Regular cardiac myocyte (primary cell): ENCODE data around the gene MFRP. TPM values are rescaled to one million over a fixed set of nuclear protein-coding genes. Genes with fewer than 3 reads are reported as not detected.

ENCODE experiments used
- total RNA-seq: library from RNA; depleted of rRNA; stranded (reverse); fragments of >200 nt; gene quantifications from 2 replicates; pipeline ENCODE4 v1.2.3, GENCODE V29; 2014

The MFRP gene
- under 0.01 TPM in 1 of 2 replicates, not detected in the other for total RNA-seq

GRCh38 chr11:119346605-119347004 lies at the start of gene MFRP:
Gene MFRP (minus strand): TSS chr11:119346705. CDS start chr11:119346513, 192 bp downstream.

DNA sequence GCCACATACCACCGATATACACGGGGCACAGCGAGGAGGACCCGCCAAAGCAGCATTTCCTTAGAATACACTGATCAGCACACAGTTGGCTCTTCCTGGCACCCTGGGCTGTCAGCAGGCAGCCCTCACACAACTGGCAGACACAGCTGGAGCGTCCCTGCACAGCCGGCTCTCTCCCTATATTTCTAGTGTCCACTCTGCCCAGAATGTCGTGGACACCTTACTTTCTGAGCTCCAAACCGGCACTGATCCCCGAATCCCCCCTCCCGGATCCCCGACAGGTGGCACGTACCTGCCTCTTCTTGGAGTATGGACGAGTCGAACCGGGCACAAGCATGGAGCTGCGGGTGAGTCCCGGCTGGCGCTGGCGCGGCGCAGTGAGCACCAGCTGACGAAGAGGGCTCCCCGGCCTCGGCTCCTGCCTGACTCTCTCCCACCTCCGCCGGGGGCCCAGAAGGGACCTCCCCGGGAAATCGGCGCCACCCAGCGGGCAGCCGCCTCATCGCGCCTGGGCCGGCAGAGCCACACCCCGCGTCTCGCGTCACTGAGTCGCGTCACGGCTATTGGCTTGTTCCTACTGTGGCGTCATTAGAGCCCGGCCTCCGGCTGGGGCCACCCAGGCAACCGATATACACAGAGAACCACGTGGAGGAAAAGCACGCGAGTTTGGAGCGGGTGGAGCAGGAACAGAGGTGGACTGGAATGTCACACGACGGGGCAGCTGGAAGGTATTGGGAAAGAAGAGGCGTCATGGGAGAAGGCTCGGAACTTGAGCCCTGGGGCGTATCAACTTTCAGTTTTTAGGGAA lies 34.9 kb upstream of the MFRP start, which contains the start of gene USP2:
USP2 (minus strand) TSS at position 510 of the 808 bp plus-strand sequence. CDS start 8,210 bp downstream, outside the sequence.

DNA sequence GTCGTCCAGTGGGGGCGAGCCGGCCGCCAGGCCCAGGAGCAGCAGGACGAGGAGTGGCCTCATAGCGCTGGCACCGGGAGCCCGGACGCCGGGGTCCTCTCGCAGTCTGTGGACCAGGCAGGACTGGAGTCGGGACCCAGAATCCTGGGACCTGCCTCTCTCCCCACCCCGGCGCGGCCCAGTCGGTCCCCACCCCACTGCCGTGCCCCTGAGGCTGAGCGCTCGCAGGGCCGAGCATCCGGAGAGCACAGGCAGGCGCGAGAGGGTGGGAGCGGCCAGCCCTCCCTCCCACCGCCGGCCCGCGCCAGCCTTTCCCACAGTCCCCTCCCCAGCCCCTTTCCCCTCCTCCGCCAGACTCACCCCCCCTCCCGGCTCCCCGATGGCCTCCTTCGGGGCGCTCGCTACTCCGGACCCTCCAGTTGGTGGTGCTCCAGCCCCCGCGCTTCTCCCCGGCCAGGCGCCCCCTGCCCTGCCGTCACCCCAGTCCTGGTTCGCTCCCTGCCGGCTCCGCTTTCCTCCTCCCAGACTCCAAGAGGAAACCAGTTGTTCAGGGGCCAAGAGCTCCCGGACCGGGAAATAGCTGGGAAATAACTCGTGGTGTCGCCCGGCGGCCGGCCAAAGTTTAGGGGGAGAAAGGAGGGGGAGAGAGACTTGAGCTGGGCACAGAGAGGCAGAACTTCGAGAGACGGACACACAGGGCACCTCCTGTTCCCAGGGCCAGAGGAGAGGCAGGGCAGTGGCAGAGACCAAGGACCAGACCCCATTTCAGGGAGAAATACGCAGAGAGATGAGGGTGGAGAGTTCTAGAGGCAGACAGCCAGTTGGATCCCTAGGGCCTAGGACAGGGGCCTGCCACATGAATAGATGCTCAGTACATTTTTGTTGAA lies 5.9 kb downstream of the MFRP start, which contains the start of gene C1QTNF5:
C1QTNF5 (minus strand) TSS at position 549 of the 887 bp plus-strand sequence; CDS start at position 63, 486 bp downstream.

DNA sequence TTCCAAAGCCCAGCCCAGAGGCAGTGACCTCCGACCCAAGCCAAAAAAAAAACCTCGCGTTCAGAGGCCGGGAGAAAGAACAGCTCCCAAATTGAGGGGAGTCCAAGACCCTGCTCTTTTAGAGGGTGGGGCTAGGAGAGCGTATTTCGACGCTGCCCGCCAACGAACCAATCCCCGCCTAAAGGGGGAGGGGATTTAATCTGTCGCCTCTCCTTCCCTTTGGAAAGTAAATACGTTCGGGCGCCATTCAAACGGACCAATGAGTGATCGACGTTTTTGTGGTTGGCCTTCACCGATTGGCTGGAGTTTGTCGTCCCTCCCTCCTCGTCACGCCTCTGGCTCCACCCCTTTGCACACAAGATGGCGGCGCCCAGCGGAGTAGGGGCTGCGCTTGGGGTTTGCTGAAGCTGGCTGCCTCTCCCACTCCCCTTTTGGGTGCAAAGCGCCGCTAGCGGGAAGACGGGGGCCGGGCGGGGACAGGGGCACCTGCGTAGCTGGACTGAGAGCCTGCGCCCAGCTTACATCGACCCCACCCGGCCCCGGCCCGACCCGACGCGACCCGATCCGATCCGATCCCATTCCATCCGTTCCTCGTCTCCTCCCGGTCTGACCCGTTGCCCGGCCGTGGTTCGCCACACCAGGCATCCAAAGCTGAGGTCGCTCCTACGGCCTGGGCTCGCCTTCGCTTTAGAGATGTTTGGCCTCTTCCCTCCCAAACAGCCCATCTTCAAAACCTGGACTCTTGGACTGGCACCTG lies 12.2 kb downstream of the MFRP start, which contains the start of gene RNF26:
RNF26 (plus strand) TSS at position 354 of the 757 bp plus-strand sequence. CDS start 596 bp downstream, outside the sequence.

DNA sequence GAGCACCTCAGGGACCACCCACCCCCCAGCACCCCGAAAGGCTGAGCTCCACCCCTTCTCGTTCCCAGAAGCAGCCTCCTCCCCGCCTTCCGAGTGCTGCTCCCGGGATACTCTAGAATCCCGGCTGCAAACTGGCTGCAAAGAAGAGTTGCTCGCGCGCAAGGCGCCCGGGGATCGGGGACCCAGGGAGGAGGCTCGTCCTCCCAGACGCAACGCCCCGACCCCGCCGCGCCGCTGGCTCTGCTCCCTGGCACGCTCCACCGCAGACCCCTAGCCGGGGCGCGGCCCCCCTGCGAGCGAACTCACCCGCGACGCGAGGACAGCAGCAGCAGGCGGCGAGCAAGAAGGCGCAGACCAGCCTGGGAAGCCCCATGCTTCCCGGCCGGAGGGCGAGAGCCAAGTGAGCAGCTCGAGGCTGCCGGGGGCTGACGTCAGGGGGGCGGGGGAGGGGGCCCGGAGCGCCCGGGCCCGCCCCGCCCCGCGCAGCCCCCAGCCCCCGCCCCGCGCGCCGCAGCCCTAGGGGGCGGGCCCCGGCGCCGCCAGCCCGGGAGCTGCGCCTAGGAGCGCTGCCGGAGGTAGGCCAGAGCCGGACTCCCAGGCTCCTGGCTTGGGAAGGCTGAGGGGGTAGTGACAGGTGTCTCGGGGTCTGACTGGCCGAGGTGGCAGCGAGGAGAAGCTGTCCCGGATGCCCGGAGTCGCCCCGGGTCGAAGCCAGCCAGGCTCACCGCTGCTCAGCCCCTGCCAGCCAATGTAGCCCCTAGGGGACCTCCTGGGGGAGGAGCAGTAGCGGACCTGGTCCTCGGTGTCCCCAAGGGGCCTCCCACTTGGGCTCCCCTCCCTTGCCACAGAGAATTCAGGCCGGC lies 29.5 kb downstream of the MFRP start, which contains the start of gene MCAM:
MCAM (minus strand) TSS at position 402 of the 863 bp plus-strand sequence; CDS start at position 373, 29 bp downstream.

Other genes starting within 250 kb of the MFRP start
- 16.5 and 20.3 TPM in 2 replicates for gene DPAGT1, start 244.9 kb downstream of the MFRP start, total RNA-seq
- gene C2CD2L, start 239.4 kb downstream of the MFRP start, total RNA-seq = 5.2 and 5.9 TPM in 2 replicates
- 10.2 and 15.8 TPM in 2 replicates for gene HINFP, start 225.1 kb downstream of the MFRP start, total RNA-seq
- gene ABCG4, start 197.7 kb downstream of the MFRP start, total RNA-seq = 0.19 and 0.28 TPM in 2 replicates
- gene NLRX1, start 178.0 kb downstream of the MFRP start, total RNA-seq = 8.4 and 25.4 TPM in 2 replicates
- gene NHERF4, start 161.2 kb downstream of the MFRP start, total RNA-seq = 0.19 TPM in 1 of 2 replicates, not detected in the other
- gene CBL, start 140.4 kb downstream of the MFRP start, total RNA-seq = 5.6 and 7.1 TPM in 2 replicates
- gene MCAM, start 29.6 kb downstream of the MFRP start, total RNA-seq = 54.6 and 130 TPM in 2 replicates
- gene RNF26, start 12.2 kb downstream of the MFRP start, total RNA-seq = 3.7 and 6.5 TPM in 2 replicates
- 1.5 and 11.0 TPM in 2 replicates for gene C1QTNF5, start 5.8 kb downstream of the MFRP start, total RNA-seq
- 0.28 and 0.38 TPM in 2 replicates for gene USP2, start 35.0 kb upstream of the MFRP start, total RNA-seq
- 3.3 and 9.6 TPM in 2 replicates for gene THY1, start 76.5 kb upstream of the MFRP start, total RNA-seq